SK-N-SH (cell line): ENCODE data around the gene OCIAD2. TPM values are rescaled to one million over a fixed set of nuclear protein-coding genes. Genes with fewer than 3 reads are reported as not detected.

ENCODE experiments used
- CTCF ChIA-PET: fragments of 300-600, 350-600 bp; formaldehyde crosslinking; extraction: SDS; loops from one replicate; lab custom pipeline; 2021; lab: Yijun Ruan, JAX
- POLR2A ChIA-PET: fragments of 350-600 bp; sonication (Branson Sonifier 250); formaldehyde crosslinking; extraction: SDS; loops from one replicate; lab custom pipeline; 2020; ENCODE audit warnings: antibody characterized with exemption, inconsistent platforms; lab: Yijun Ruan, JAX
- DNase-seq: peaks from one replicate; pipeline ENCODE4 v3.0.0; 2012
- H2AFZ ChIP-seq: fragments of 200-600 bp; sonication (generic); 2 replicates; pipeline ENCODE4 v1.8.1; 2016; ENCODE audit warnings: antibody characterized with exemption, mild to moderate bottlenecking, low read depth
- H3F3A ChIP-seq: fragments of 200-600 bp; sonication (generic); replicated peaks from 2 replicates; pipeline ENCODE3; 2016; ENCODE audit warnings: antibody characterized with exemption, mild to moderate bottlenecking; ENCODE audit not compliant: insufficient read depth
- H3K27ac ChIP-seq, 2 experiments: fragments of 200-500 bp in 1 of 2; fragments of 200-600 bp in 1 of 2; sonication (Bioruptor generic) in 1 of 2; sonication (generic), shearing (Covaris generic) in 1 of 2; 2 replicates each; pipeline versions ENCODE4 v1.5.1 to v1.6.1; 2014 to 2016; ENCODE audit warnings: low read depth in 2 of 2, inconsistent platforms in 1 of 2, low read length in 1 of 2, mild to moderate bottlenecking in 1 of 2, mixed read lengths in 1 of 2
- H3K27me3 ChIP-seq: fragments of 200-600 bp; sonication (generic), shearing (Covaris generic); 2 replicates; pipeline ENCODE4 v1.6.1; 2016; ENCODE audit warnings: mixed run types; ENCODE audit not compliant: insufficient read depth
- H3K36me3 ChIP-seq, 2 experiments: fragments of 200-500 bp in 1 of 2; fragments of 200-600 bp in 1 of 2; sonication (Bioruptor generic) in 1 of 2; sonication (generic) in 1 of 2; replicated peaks in 1 of 2; 2 replicates each; pipeline versions ENCODE3 to v1.5.1; 2014 to 2016; ENCODE audit warnings: low read length in 1 of 2, mild to moderate bottlenecking in 1 of 2; ENCODE audit not compliant: insufficient read depth in 2 of 2, control insufficient read depth in 1 of 2
- H3K4me1 ChIP-seq, 2 experiments: fragments of 200-500 bp in 1 of 2; fragments of 200-600 bp in 1 of 2; sonication (Bioruptor generic) in 1 of 2; sonication (generic), shearing (Covaris generic) in 1 of 2; 2 replicates each; pipeline versions ENCODE4 v1.5.1 to v1.6.1; 2014 to 2016; ENCODE audit warnings: low read depth in 1 of 2, low read length in 1 of 2, mixed run types in 1 of 2; ENCODE audit not compliant: insufficient read depth in 2 of 2, control insufficient read depth in 1 of 2
- H3K4me2 ChIP-seq: fragments of 200-600 bp; sonication (generic), shearing (Covaris generic); 2 replicates; pipeline ENCODE4 v1.6.1; 2017; ENCODE audit warnings: mixed run types
- H3K4me3 ChIP-seq, 2 experiments: fragments of 200-500 bp in 1 of 2; fragments of 200-600 bp in 1 of 2; sonication (Bioruptor generic) in 1 of 2; sonication (generic), shearing (Covaris generic) in 1 of 2; 2 replicates each; pipeline versions ENCODE4 v1.5.1 to v1.8.1; 2014 to 2016; ENCODE audit warnings: low read depth in 2 of 2, inconsistent platforms in 1 of 2, low read length in 1 of 2, mild to moderate bottlenecking in 1 of 2, mixed read lengths in 1 of 2, moderate library complexity in 1 of 2
- H3K79me2 ChIP-seq: fragments of 200-600 bp; sonication (generic); 2 replicates; pipeline ENCODE4 v1.8.1; 2017; ENCODE audit warnings: mild to moderate bottlenecking; ENCODE audit not compliant: insufficient read depth
- H3K9ac ChIP-seq: fragments of 200-600 bp; sonication (generic); 2 replicates; pipeline ENCODE4 v1.6.1; 2017; ENCODE audit warnings: mixed run types
- H3K9me2 ChIP-seq: fragments of 200-600 bp; sonication (generic); 2 replicates; pipeline ENCODE4 v1.6.1; 2017; ENCODE audit warnings: mixed run types
- H3K9me3 ChIP-seq: fragments of 200-600 bp; sonication (generic); 2 replicates; pipeline ENCODE4 v1.6.1; 2017; ENCODE audit warnings: mixed run types, mild to moderate bottlenecking, moderate library complexity
- H4K20me1 ChIP-seq: fragments of 200-600 bp; sonication (generic); 2 replicates; pipeline ENCODE4 v1.6.1; 2017; ENCODE audit warnings: mild to moderate bottlenecking, mixed run types; ENCODE audit not compliant: insufficient read depth
- EP300 ChIP-seq, 2 experiments: IDR thresholded peaks; 2 replicates each; pipeline versions ENCODE4 v1.4.0 to v1.6.1; 2012; ENCODE audit warnings: borderline replicate concordance in 1 of 2, low read depth in 1 of 2, low read length in 1 of 2
- FOSL2 ChIP-seq: IDR thresholded peaks from 2 replicates; pipeline ENCODE4 v1.4.0; 2012; ENCODE audit warnings: low read depth, mild to moderate bottlenecking, moderate library complexity, borderline replicate concordance
- FOXJ3 ChIP-seq: sonication (generic); formaldehyde crosslinking; IDR thresholded peaks from 2 replicates; pipeline ENCODE4 v1.5.1; 2020; ENCODE audit warnings: mild to moderate bottlenecking, missing genetic modification reagents
- FOXM1 ChIP-seq: IDR thresholded peaks from 2 replicates; pipeline ENCODE4 v1.4.0; 2012; ENCODE audit warnings: low read depth, mild to moderate bottlenecking
- GABPA ChIP-seq: IDR thresholded peaks from 2 replicates; pipeline ENCODE4 v1.4.0; 2012; ENCODE audit warnings: low read depth, mild to moderate bottlenecking
- GATA2 ChIP-seq: sonication (generic); formaldehyde crosslinking; IDR thresholded peaks from 2 replicates; pipeline ENCODE4 v1.5.0; 2020; ENCODE audit warnings: mild to moderate bottlenecking, missing genetic modification reagents
- JUND ChIP-seq: IDR thresholded peaks from 2 replicates; pipeline ENCODE4 v1.4.0; 2012
- MEF2A ChIP-seq: IDR thresholded peaks from 2 replicates; pipeline ENCODE4 v1.4.0; 2012; ENCODE audit warnings: low read depth, borderline replicate concordance
- RCOR1 ChIP-seq: fragments of 150-350 bp; IDR thresholded peaks from 2 replicates; pipeline ENCODE4 v1.6.1; 2017; ENCODE audit warnings: antibody characterized with exemption, low read length
- SMC3 ChIP-seq: IDR thresholded peaks from 2 replicates; pipeline ENCODE4 v1.6.1; 2012; ENCODE audit warnings: low read depth, low read length, improper control_type of control experiment
- TAF1 ChIP-seq: IDR thresholded peaks from 2 replicates; pipeline ENCODE4 v1.6.1; 2012; ENCODE audit warnings: low read depth, mild to moderate bottlenecking, low read length, moderate library complexity, borderline replicate concordance
- TEAD4 ChIP-seq: IDR thresholded peaks from 2 replicates; pipeline ENCODE4 v1.4.0; 2012; ENCODE audit warnings: mild to moderate bottlenecking, borderline replicate concordance; ENCODE audit not compliant: insufficient read depth
- WGBS: methylation state at CpG from one replicate; pipeline ENCODE4 v1.1.6; 2017; ENCODE audit warnings: low lambda C conversion rate; 5-methylcytosine and 5-hydroxymethylcytosine counted together
- polyA plus RNA-seq, 3 experiments: library from polyadenylated mRNA; depleted of rRNA; stranded (reverse); fragments of >200 nt; gene quantifications; 2 replicates each; pipeline ENCODE4 v1.2.3, GENCODE V29; 2012
- TF ChIP-seq, protein P1 (sequence below): IDR thresholded peaks from 2 replicates; pipeline ENCODE4 v1.4.0; 2012; ENCODE audit warnings: low read depth, borderline replicate concordance

Gene OCIAD2
- polyA plus RNA-seq, 1 of the 3 experiments (the other 2 are of a cell fraction), result 387 TPM

DNA sequence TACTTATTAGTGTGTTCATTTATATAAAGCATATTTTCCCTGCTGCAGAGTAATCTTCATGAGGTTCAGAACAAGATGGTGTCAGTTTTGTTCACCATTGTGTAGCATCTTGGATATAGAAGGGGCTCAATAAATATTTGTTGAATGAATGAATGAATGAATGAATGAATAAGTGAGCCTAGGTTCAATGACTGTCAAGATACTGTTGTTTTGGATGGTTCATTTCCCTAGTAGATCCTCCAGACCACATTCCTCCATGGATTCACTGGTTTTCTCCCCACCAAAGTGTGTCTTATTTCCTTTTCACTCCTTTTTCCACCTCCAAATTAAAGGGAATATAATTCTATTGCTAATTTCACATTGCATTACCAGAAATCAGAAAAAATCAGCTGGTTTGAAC, 2.1 kb upstream of the OCIAD2 start (continued):
- TF ChIP-seq, protein P1, sequence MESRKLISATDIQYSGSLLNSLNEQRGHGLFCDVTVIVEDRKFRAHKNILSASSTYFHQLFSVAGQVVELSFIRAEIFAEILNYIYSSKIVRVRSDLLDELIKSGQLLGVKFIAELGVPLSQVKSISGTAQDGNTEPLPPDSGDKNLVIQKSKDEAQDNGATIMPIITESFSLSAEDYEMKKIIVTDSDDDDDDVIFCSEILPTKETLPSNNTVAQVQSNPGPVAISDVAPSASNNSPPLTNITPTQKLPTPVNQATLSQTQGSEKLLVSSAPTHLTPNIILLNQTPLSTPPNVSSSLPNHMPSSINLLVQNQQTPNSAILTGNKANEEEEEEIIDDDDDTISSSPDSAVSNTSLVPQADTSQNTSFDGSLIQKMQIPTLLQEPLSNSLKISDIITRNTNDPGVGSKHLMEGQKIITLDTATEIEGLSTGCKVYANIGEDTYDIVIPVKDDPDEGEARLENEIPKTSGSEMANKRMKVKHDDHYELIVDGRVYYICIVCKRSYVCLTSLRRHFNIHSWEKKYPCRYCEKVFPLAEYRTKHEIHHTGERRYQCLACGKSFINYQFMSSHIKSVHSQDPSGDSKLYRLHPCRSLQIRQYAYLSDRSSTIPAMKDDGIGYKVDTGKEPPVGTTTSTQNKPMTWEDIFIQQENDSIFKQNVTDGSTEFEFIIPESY, result no peak
- TF ChIP-seq SMC3 (no peak), FOSL2 (no peak), FOXJ3 (CRISPR knock-in tag) (no peak), JUND (no peak), TEAD4 (no peak)
- TF ChIP-seq, all 33 proteins: peak for 0

DNA sequence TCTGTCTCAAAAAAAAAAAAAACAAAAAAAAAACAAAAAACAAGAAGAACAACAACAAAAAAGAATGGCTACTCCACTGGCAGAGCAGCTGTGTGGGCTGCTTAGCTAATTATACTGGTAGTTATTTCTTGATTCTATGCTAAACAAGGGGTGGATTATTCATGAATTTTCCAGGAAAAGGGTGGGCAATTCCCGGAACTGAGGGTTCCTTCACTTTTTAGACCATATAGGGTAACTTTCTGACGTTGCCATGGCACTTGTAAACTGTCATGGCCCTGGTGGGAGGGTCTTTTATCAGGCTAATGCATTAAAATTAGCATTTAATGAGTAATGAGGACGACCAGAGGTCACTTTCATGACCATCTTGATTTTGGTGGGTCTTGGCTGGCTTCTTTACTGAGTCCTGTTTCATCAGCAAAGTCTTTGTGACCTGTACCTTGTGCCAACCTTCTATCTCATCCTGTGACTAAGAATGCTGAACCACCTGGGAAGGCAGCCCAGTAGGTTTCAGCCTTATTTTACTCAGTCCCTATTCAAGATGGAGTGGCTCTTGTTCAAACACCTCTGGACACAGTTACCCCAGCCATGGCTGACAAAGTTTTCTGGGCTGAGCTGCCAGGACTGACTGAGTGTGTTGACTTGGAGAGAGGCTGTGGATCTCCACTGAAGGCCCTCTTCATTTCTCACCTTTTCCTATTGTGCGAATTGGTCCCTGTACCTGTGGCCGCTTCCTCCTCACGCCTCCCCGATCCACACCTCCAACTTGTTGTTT, 1.3 kb upstream of the OCIAD2 start:
- Histone ChIP-seq H3K4me1 (peaks cover 17 to 25% of the 10 kb centered on the region in 2 experiments), H3K27ac (peak overlapping the region in 1 of 2 experiments; percentile 88; a peak in 2 of 4 replicates), H3K4me3 (no peak overlapping the region), H3K9me3 (no peaks in the 10 kb centered on the region), H3K36me3 (peaks cover 5 to 12% of the 10 kb centered on the region in 2 experiments), H3F3A (peaks cover 33% of the 10 kb centered on the region), H3K4me2 (no peak overlapping the region), H3K27me3 (no peaks in the 10 kb centered on the region), H4K20me1 (no peaks in the 10 kb centered on the region), H2AFZ (no peak overlapping the region), H3K9me2 (no peaks in the 10 kb centered on the region), H3K9ac (no peak overlapping the region), H3K79me2 (peaks cover 26% of the 10 kb centered on the region)
- ChIA-PET CTCF (no interaction called here), POLR2A (interaction anchor here (0.7 to 1.8 kb wide), 2 partner anchors 329 to 1571 kb away, joined by 3 to 5 read pairs; no protein-coding TSS in a partner anchor)
- no peak for TF ChIP-seq GATA2 (CRISPR knock-in tag)
- no peak for TF ChIP-seq EP300 (IDR thresholded peaks at IDR 0.05; ENCODE audit: borderline replicate concordance in 1 of 2, low read depth in 1 of 2, low read length in 1 of 2)
- TF ChIP-seq FOXM1, result no peak
- TF ChIP-seq, protein P1, result no peak
- no peak for TF ChIP-seq GABPA
- TF ChIP-seq RCOR1, result no peak
- TF ChIP-seq TAF1, result no peak
- no peak for TF ChIP-seq MEF2A
- 96% methylated on average over 7 of the region's 7 CpGs for WGBS
- DNase-seq, result no peak
